Measurements from ENCODE around the gene AFF2.
A peak's percentile ranks its signal among the peaks of the same experiment; 100 is the strongest.

The AFF2 gene

GRCh38 chrX:148536961-148537360, 36.5 kb downstream of the AFF2 start:
- DNase-seq (ENCODE audit: low spot score) = no peak

- no peak for DNase-seq (ENCODE audit: low spot score)
Observed at GRCh38 chrX:148537556-148538182, 37.3 kb downstream of the AFF2 start.

- DNase-seq (ENCODE audit: low spot score) = no peak
Observed at GRCh38 chrX:148538582-148538981, 38.2 kb downstream of the AFF2 start.

DNA sequence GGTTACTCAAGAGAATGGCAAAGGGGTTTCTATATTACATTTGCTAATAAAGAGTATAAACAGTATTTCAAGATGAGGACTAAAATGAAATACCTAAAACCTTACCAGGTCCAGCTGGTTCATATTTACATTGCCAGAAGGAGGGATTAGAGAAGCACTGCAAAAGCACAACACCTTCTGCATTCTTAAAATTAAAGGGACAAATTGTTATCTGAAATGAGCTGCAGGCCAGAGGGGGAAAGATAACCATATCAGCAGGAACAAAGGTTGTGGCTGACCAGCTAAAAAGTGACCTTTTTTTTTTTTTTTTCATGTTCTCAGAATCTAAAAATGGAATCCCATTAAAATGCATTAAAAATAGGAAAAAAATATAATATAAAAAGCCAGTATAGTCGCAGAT, 39.7 kb downstream of the AFF2 start:
- no peak for DNase-seq (ENCODE audit: low spot score)

DNA sequence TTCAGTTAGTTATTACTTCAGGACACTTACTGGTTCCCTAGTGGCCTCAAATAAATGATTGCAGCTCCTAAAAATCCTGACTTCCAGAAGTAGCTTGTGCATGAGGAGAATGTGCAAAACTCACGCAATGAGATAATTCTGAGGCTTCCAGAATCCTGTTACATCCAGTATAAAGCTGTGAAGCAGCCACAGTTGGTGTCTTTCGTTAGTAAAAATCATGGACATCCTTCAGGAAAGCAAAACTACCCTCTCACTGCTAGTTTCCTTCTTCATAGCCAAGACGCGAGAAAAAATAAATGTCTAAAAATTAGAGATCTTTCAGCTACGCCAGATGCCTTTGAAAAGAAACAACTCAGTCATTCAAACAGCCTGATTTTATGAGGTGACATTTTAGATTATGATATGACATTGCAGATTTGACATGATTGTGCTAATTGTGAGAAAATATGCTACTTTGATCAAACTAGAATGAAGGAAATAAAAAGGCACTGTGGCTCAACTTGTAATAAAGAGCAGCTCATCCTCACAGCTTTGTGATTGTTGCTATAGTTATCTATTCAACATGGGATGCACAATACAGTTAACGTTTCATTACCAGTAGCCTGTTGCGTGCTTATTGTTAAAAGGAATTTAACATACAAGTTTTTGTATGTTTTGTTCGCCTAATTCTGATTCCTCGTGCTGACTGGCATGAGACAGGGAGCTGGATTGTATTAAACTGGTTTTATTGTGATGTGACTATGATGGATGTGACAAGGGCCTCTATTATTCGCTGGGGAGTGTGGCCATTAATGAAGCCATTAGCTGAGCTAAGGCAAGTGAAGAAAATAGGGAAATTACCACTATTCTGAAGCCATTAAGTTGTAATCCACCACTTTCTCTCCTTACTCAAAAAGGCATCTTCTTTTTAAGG, 40.5 kb downstream of the AFF2 start:
- no peak for DNase-seq (ENCODE audit: low spot score)

DNA sequence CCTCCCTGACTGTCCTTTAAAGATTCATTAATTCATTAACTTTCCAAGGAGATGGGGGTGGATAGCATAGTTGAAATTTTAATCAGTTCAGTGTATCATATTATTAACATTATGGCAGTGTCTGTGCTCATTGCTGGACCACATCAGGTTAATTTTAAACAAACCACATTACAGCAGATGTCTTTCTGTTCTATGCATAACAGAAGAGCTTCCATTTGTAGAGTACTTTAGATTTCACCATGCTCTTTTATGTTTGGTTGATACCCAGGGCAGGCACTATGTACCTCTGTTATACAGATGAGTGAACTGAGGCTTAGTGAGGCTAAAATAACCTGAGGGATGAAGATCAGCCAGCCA, 41.1 kb downstream of the AFF2 start:
- DNase-seq (ENCODE audit: low spot score) = no peak

GRCh38 chrX:148542481-148543255, 42.3 kb downstream of the AFF2 start:
- no peak for DNase-seq (ENCODE audit: low spot score)

GRCh38 chrX:148552775-148553174, 52.4 kb downstream of the AFF2 start:
- DNase-seq (ENCODE audit: low spot score) = peak; percentile 26

DNA sequence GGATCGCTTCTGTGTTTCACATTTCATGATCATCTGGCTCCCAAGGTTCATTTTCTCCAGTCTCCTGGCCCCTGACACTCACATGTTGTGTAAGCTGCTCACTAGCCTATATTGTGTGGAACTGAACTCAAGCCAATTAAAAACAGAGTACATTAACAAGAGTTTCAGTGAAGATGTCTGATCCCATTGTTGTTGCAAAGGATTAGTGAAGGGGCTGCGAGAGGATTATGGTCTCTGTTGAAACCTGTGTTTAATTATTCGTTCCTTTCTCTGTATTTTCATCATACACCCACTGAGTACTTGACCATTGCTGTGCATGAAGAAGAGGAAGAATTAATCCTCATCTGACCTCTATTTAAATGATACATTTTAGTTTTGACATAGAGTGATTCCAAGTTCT, 54.7 kb downstream of the AFF2 start:
- DNase-seq (ENCODE audit: low spot score) = no peak

DNA sequence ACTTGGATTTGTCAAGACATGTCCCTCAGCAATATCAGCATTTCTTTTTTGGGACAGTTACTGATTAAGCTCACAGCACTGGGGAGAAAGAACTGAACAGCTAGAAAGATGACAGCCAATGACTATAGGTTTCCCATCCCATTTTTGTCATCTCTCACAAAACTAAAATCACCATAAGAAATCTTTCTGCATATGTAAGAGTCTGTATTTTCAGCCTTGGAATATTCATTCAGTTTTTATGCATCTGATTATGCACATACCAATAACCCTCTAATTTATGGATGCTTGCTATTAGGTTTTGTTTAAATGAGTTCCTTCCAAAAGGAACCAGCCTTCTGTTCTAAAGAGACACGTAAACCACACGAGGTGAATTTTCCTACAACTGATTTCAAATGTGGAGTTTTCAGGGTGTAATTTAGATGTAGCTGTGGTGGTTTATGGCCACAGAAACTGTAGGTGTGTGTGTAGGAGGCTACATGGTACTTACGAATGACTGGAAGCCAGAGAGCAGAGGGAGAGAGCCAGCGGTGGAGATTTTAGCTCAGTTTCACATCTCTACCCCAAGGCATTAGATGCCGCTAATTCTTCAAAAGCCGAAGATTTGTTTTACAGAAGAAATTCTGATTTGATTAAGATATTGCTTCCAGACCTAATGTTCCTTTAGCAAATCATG, 55.3 kb downstream of the AFF2 start:
- no peak for DNase-seq (ENCODE audit: low spot score)

- no peak for DNase-seq (ENCODE audit: low spot score)
Observed at GRCh38 chrX:148556498-148556897, 56.1 kb downstream of the AFF2 start.

DNA sequence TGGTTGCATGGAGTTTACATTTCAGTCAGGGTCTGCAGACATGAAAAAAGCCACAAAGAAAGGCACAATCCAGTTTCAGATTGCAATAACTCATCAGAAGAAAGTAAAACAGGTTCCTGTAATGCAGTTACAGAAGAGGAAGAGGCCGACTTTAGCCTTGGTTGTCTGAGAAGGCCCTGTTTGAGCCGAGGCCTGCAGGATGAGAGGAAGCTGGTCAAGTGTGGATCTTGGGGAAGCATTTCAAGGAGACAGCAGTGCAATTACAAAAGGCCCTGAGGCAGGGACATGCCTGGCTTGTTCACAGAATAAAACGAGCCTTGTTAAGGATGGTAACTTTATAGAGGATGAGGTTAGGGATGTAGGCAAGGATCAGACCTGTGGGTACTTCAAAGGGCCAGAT, 62.4 kb downstream of the AFF2 start:
- no peak for DNase-seq (ENCODE audit: low spot score)

- DNase-seq (ENCODE audit: low spot score) = no peak
Observed at GRCh38 chrX:148567229-148567628, 66.8 kb downstream of the AFF2 start.

GRCh38 chrX:148567779-148568178, 67.4 kb downstream of the AFF2 start:
- no peak for DNase-seq (ENCODE audit: low spot score)

DNA sequence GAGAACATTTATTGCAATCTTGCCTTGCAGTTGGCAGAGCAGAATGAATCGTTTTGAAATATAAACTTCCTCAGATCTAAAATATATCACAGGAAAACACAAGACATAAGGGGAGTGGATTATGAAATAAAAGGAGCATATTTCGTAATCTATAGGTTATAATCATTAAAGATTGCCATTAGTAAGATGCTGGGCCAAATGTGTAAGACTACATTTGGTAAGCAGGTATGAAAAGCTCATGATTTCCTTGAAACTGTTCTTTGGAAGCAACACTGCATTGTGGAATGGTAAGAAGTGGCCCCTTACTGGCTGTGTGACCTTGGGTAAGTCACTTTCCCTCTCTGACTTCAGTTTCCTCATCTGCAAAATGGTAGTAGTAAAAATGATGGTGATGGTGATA, 68.3 kb downstream of the AFF2 start:
- no peak for DNase-seq (ENCODE audit: low spot score)

- no peak for DNase-seq (ENCODE audit: low spot score)
Observed at GRCh38 chrX:148572337-148572736, 71.9 kb downstream of the AFF2 start.

DNA sequence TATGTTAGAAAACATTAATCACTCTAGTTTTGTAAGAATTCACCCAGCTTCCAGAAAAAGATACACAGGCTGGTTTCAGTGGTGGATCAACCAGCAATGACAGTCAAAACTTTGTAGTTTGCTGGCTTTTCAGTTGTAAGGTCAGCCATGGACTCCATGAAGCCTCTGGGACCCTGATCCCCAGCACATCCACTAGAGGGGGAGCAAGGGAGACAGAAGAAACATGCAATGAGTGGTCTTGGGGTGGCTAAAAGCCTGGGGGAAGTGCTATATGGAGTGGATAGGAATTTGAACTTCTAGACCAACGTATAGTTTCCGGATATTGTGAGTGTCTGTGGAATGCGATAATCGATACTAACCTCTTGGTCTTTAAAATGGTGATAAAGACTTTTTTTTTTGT, 72.7 kb downstream of the AFF2 start:
- no peak for DNase-seq (ENCODE audit: low spot score)

DNA sequence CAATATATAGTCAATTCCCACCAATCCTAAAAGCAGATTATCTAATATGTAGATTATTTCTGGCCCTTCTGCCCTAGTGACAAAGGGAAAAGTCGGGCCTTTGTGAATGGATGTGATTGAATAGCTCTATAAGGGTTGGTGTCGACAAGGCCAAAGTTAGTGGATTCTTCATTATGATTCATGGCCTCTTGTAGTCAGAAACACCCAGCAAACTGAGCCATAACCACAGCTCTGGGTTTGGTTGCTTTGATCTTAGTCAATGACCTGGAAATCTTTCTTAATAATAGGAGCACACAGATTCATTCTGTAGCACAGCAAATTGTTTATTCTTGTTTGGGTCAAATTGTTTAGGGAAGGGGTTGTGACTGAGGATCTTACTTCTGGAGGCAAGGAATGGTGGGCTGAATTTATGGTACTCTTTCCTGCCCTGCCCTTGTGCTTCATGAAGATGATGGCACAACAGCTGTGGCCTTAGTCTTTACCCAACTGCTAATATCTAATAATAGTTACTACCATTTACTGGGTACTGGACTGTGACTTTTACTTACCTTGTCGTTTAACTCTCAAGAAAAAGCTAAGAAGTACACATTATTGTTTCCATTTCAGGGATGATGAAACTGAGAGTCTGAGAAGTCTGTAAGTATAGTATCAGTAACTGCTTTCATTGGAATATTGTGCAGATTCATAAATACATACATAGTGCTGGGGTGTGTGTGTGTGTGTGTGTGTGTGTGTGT, 74.0 kb downstream of the AFF2 start:
- no peak for DNase-seq (ENCODE audit: low spot score)

- no peak for DNase-seq (ENCODE audit: low spot score)
Observed at GRCh38 chrX:148576396-148576795, 76.0 kb downstream of the AFF2 start.

DNA sequence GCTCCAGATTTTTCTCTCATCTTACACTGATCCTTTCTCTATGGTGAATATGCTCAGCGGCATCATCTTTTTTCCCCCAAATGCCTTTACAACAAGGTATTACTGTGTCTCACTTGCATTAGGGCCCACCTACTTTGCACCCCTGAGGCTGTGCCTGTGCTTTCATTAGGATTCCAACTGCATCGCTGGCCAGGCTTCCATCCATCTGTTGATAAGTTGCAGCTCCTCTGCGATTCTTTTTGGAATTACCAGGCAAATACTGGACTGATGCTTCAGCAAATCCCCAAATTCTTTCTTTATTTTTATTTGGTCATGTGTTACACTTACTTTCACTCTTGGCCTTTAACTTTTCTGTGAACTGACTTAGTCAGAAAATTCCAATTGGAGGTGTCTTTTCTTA, 77.3 kb downstream of the AFF2 start:
- no peak for DNase-seq (ENCODE audit: low spot score)

DNA sequence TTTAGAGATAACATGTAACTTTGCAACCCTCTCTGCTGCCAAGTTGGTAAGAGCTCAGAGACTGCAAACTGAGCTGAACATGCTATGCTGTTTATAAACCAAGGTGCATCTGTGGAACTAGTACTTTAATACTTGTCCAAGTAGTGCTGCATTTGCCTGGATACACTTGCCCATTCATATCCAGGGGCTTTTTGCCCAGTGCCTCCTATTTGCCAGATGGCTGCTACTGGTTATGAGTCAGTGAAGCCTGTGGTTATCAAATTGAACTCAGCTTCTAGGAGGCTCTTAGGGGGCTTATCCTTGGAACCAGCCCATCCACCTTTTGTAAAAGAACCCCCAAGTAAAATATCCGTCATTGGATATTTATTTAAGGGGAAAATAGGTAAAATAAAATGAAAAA, 79.6 kb downstream of the AFF2 start:
- DNase-seq (ENCODE audit: low spot score) = no peak

DNA sequence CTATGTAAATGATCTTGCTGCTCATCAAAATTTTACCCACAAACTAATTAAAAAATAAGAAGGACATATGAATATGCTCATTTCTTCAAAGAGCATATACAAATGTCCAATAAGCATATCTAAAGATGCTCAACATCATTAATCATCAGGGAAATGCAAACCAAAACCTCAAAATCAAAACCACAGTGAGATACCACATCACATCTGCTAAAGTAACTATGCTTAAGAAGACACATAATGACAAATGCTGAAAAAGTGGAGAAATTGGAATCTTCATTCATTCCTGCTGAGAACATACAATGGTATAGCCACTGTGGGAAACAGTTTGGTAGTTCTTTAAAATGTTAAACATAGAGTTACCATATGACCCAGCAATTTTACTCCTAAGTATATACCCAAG, 81.9 kb downstream of the AFF2 start:
- no peak for DNase-seq (ENCODE audit: low spot score)
